NOMO-1 treated with DMSO at 0.1 percent for 48 hours (cell line): ENCODE results near the gene TPD52L2.
"Not testable (repeated sequence)": the region's sequence is repeated elsewhere in the genome, so short reads cannot be mapped to it uniquely, and the experiment has no call there.

Experiments used
- DNase-seq: peaks from one replicate; lab custom pipeline; 2025; ENCODE audit not compliant: unreplicated experiment; lab: John Stamatoyannopoulos, UW

The TPD52L2 gene

DNA sequence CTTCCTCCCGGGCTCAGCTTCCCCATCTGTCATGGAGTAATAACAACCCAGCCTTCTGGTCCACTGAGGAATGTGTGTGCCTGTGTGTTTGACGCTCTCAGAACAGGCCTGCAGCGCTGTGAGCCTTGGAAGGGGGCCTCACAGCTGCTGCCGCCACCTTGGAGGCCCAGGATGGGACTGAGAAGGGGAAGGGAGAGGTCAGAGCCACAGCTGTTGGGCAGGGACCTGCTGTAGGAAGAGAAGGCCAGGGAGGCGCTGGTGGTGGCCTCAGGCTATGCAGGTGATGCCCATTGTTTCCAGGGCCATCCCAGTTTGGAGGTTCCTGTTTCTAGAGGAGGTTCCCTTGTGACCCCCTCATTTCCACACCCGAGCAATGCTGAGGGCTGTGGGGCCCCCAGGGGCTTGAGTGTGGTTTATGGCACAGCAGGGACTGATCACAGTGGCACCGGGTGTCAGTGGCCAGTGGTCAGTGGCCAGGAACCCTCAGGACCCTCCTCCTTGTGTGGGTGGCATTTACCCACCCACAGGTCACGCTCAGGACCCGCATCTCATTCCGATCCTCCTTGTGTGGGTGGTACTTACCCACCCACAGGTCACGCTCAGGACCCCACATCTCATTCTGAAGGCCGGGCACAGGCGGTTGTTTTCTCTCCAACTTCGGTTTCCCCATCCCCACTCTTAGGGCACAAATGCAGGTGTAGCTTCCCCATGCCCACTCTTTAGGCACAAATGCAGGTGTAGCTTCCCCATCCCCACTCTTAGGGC is 14.0 kb downstream of the TPD52L2 start:
- no peak for DNase-seq

DNA sequence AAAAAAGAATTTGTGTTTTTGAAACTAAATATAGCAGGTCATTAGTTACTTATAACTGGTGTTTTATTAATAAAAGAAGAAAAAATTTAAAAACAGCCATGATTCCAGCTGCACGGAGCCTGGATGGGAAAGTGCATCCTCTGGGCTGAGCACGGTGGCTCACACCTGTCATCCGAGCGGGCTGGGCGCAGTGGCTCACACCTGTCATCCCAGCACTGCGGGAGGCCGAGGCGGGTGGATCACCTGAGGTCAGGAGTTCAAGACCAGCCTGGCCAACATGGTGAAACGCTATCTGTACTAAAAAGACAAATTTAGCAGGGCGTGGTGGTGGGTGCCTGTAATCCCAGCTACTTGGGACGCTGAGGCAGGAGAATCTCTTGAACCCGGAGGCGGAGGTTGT is 15.8 kb downstream of the TPD52L2 start:
- not testable (repeated sequence) for DNase-seq

DNA sequence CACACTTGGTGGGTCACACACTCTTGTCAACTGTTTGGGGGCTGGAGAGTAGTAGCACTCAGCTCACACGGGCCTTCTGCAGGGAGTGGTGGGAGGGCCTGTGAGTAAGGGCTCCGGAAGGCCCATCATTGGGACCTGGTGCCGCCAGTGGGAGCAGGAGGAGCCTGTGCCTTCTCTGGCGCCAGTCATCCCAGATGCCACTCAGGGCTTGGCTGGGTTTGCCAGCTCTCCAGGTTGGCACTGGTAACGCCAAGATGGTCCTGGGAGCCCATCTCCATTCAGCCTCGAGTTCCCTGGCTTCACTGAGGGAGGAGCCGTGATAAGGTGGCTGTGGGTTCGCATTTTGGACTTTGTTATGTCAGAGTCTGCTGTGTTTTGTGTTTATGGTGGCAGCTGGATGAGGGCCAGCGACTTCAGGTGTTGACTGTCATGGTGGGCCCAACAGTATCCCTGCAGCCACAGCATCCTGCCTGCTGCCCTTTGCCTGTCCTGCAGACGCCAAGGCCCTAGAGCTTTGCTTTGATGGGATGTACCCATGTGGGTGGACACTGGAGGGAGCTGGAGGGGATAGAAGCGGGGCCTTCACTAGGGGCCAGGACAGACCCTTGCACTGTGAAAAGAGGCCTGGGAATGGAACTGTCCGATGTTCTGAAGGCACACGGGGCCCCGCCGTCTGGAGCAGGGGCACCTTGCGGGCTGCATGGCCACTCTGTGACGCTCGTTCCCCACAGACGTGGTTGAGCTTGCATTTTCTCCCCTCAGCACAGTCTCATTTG is 16.6 kb downstream of the TPD52L2 start:
- no peak for DNase-seq

DNA sequence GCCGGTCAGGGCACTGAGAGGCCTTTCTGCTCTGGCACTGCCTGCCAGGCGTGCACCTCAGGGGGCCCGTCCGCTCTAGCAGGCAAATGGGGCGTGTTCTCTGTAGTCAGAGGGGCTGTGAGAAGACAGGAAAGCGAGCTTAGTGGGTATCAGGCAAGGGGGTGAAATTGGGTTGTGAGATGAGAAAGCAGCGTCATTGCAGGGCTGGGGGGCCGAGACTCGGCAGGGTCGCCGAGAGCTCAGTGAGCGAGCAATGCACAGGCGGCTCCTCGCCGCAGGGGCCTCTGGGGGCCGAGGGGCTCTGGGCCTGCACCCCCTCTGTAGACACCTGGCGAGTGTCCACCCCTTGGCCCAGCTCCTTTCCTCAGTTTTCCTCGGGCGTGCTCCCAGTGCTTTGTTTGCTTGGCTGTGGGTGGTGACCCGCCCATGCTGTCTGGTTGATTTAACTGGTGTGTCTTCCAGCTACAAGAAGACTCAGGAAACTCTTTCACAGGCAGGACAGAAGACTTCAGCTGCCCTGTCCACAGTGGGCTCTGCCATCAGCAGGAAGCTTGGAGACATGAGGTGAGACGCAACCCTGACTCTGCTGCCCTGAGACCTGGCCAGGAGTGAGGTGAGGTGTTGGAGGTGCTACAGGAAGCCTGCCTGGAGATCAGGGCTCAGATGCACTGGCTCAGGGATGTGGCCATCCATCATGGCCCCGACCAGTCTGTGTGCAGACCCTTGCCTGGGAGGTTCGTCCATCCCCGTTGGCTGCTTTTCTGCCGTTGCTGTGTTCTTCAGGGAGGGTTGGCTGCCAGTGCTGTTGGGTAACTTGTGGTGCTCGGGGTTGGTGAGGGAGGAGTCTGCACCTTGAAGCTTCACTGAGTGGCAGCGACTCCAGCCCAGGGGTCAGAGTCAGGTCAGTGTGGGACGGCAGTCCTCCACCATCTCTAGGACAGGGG is 17.5 kb downstream of the TPD52L2 start:
- no peak for DNase-seq

DNA sequence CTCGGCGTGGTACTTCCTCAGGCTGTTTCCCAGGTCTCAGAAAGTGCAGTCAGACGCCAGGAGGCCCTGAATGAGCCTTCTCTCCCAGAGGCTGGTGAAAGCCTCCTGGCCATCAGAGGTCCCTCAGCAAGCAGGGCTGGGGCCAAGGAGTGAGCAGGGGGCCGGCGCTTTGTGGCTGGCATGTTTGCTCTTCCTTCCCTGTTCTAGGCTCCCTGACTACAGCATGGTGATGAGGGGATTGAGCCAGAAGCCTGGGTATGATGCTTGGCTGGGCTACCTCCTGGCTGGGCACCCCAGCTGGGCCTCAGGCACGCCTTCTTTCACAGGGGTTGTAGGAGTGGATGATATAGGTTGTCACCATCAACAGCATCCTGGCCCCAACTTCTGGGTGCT is 18.1 kb downstream of the TPD52L2 start:
- no peak for DNase-seq

DNA sequence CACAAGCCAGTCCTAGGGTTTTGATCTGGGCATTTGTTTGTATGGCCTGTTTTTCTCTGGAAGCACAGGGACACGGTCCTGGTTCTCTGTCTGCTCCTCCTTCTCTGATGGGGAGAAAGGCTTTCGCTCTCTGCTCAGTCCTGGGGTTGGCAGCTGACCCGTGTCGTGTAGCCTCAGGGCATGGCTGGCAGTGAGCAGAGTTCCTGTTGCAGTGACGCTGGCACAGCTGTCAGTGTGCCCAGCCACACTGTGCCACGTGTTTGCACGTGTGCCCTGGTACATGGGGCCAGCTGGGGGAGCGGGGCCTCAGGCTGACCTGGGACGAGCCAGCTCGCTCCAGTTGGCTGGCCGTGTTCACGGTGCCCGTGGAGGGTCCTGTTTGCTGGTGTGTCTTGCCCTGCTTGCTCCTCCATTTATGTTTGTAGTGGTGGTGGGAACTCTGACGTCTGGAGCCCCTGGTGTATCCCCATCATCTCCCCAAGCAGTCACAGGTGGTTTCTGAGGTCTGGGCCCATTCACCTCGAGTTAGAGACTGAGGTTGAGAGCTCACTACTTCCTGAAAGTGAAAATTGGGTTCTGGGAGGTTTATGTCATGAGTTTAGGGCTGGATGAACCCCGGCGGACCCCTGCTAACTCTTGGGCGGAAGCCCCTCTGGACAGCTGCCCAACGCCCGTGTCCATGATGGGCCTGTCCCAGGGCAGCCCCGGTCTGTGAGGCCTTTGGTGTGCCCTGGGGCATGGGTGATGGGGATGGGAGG is 19.6 kb downstream of the TPD52L2 start:
- DNase-seq, result no peak

DNA sequence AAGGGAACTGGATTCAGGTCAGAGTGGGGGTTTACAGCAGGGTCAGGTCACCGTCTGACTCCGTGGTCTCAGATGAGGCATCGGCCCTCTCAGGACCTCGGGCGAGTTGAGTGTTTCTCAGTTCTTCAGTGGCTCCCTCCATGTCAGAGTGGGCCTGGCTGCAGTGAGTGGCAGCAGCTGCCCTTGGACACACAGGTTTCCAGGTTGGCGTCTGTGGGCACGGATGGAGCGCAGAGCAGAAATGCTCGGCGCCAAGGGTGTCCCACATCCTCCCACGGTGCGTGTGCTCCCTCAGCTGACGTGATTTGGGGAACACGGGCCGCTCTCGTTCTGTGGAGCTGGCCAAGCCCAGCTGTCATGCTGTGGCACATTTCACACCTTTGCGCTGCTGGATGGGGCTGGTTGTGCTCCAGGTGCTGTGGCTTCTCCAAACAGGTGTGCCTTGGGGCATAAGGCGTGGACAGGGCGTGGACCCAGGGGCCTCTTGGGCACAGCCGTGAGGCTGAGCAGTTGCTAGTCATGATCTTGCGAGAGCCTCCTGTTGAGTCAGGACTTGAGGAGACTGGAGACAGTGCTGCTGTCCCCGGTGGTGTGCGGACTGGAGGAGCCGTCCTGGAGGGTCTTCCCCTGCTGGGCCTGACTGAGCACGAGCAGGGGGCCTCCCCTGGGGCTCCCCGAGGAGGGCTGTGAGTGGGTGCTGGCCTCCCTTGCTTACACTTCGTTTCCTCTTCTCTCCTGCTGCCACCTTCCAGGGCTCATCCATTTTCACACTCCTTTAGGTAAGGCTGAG is 20.4 kb downstream of the TPD52L2 start:
- no peak for DNase-seq

DNA sequence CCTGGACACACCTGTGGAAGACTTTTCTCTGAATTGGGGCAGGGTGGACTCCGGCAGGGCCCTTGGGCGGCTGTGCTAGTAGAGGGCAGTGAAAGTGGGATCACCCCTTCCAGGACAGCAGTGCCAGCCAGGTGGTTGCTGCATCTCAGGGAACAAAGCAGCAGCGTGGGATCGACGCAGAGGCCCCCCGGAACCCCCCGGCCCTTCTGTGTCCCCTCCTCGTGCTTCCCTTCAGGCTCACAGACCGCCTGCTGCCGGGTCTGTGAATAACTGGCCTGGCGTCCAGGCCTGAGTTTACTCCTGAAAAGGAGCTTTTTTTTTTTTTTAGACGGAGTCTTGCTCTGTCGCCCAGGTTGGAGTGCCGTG is 21.0 kb downstream of the TPD52L2 start:
- DNase-seq, result no peak

DNA sequence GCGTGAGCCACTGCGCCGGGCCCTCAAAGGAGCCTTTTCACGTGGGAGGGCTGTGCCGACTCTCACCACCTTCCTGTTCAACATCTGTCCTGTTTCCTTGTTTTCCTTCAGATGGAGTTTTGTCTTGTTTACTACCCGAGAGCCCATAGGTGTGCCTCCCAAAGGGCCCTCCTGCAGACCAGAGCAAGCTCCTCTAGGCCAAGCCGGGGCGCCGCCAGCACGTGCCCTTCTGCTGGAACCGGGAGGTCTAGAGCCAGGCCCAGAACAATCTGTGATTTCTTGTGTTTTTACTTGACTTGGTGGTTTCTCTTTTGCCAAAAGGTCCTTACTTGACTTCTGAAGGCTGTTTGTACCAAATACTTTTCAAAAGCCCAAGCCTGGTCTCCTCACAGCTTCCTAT is 21.9 kb downstream of the TPD52L2 start:
- no peak for DNase-seq

DNA sequence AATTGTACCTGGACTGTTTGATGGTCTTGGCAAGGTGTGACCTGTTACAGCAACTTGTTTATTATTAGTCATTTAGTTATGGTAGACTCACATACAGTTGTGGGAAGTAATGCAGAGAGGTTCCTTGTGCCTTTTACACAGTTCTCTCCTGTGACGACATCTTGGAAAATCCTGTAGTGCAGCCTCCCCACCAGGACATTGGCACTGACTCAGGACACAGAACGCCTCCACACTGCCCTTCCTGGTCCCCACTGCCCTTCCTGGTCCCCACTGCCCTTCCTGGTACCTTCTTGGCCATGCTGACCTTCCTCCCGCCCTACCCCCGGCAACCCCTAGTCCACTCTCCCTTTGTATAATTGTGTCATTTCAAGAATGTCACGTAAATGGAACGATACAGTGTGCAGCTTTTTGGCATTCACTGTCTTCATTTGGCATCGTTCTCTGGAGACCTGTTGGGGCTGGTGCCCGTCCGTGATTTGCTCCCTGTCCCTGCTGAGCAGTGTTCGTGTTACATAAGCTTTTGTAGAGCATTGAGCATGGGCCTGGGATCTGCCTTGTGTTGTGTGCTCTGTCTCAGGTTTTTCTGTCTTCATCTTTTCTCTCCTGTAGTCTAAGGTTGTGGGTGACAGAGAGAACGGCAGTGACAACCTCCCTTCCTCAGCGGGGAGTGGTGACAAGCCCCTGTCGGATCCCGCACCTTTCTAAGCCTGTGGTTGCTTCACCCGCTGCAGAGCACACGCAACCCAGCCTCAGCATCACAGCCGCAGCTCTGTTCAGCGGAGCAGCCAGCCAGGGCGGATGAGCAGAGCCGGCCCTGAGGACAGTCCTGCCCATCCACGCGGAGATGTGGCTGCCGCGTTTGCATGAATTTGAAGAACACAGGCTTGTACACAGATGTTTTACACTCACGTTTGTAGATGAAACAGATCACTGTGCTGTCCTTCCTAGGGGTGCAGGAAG is 24.5 kb downstream of the TPD52L2 start:
- DNase-seq, result no peak

DNA sequence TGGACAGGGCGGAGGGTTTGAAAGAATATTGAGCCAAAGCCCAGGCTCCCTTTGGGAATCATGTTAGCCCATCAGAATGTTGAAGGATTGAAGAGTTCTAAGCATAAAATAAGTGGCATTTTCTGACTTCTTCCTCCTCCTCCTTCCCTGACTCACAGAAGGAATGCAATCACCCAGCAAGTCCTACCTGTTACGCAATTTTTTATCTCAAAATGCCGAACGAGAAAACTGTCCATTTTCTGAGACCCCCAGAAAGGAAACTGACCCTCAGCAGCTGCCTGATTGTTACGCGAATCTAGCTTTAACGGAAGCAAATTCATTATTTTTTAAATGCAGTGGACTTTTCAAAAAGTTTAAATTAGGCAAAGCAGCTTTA is 25.1 kb downstream of the TPD52L2 start:
- peak; percentile 4 for DNase-seq

DNA sequence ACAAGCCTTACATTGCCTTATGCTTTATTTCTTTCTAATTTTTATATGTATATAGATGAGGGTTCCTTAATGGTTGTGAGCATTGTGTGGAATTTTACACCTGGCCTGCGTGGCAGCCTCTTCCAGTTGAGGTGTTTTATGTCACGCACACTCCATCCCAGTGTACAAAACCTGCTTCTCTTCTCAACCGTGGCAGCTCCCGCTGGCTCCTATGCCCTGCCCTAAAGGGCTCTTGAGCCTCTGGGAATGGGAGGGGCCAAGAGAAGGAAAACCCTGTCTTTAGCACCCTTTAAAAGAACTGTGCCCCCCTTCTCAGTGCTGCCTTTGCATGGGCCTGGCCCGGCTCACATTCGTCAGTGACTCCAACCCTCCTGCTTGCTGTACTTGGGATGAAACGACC is 25.5 kb downstream of the TPD52L2 start:
- DNase-seq, result no peak

DNA sequence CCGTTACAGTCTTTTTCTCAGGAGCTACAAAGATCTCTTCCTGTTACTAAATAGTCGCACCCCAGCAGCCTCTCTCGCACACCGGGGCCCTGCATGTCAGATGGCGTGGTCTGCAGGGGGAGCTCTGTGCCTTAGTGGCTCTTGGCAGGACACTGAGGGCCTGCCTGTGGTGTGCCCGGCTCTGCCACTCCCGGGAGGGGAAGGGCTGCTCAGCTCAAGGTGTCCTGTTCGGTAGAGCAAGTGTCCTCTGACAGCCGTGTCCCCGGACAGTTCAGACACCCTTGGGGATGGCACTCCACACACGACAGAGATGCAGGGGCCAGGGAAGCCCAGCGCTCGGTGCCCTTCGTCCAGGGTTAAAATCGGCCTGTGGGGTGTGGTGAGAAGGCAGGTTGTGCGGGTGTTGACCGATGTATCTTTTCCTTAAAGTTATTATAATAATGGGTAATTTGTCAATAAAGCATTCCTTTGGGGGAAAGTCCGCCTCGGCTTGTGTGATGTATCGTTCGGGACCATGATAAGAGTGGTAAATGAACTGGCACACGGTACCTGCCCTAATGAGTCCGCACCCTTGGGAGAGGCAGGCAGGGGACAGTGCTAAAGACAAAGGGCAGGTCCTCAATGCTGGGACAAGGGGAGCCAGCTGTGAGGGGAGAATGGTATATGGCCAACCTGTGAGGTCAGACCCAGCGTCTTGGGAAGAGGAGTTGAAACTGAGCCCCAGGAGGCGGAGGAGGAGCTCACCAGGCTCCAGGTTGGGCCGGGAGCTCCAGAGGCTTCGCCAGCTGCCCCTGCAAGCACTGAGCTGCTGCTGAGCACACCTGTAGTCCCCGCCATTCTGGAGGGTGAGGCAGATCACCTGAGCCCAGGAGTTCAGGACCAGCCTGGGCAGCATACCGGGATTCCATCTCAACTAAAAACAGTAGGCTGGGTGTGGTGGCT is 26.3 kb downstream of the TPD52L2 start:
- no peak for DNase-seq

DNA sequence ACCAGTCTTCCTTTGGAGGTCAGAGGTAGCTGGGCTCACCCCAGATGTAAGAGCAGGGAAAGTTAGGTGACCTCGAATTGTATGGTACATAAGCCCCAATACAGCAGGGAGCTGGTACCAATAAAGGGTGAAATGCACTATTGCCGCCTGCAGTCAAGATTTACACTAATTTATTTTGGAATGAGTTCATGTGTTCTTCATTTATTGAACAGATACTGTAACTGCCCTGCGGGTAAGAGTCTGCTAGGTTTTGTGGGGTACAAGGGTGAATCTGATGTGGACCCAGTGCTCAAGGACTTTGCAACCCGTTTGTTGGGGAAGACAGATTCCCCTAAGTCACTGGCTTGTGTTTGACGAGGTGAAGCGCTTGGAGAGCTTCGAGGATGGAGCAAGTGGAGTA is 27.3 kb downstream of the TPD52L2 start:
- DNase-seq, result no peak

DNA sequence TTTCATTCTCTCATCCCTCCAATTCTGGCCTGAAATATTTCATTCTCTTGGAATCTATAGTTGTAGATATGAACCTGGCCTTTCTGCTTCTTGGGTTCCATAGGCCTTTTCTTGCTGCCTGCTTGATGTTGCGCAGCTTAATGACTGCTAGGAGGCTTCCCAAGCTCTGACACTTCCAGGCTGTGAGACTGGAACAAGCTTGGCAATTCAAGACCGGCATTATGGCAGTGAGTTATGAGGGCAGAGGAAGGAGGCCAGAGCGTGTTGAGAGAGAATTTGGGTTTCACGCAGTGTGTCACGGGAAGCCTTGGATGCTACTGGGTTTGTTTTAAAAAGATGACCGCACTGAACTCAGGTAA is 28.9 kb downstream of the TPD52L2 start:
- DNase-seq, result no peak

DNA sequence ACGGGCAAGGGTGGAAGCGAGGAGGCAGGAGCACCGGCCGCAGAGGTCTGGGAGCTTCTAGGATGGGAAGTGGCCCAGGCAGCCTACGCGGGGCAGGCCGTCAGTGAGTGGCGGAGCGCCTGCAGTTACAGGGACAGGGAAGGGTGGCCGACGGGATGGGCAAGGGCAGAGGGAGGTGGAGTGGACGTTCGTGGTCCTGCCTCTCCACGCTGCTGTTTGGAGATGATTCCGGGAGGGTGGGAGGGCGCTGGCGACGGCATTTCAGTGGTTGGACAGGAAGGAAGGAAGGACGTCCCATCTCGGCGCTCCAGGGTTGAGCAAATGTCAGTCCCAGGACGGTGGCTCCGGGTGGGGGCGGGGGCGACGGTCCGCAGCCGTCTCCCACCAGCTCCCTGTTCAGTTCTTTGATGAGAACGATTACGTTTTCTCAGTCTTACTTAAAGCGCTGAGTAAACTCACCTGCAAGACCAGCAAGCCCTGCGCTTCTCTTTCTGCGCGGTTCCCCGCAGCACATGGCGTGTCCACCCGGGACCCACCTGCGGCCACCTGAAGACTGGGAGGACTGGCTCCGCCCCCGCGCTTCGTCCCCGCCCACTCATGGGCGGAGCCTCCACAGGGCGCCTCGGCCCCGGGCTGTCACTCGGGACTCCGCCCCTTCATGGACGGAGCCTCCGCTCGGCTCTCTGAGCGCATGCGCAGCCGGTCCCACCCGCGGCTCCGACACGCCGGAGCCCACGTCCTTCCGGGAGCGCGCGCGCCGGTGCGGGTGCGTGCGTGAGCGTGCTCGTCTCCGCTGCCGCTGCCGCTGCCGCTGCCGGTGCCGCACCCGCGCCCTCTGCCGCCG is 29.5 kb downstream of the TPD52L2 start, which contains the start of gene DNAJC5:
Gene DNAJC5, plus strand, starts transcription at position 769 of the 844 bp plus-strand sequence. CDS start 33,220 bp downstream, outside the sequence.
- DNase-seq, result peak; percentile 80
